SK-N-SH (cell line): Measurements from ENCODE around the gene CPEB2.

Experiments
- EP300 ChIP-seq, 2 experiments: IDR thresholded peaks; 2 replicates each; pipeline versions ENCODE4 v1.4.0 to v1.6.1; 2012; ENCODE audit warnings: borderline replicate concordance in 1 of 2, low read depth in 1 of 2, low read length in 1 of 2
- EZH2phosphoT487 ChIP-seq: fragments of 200-600 bp; sonication (generic); IDR thresholded peaks from 2 replicates; pipeline ENCODE4 v1.6.1; 2017; ENCODE audit warnings: low read depth, mixed run types, mild to moderate bottlenecking, antibody characterized with exemption, moderate library complexity, borderline replicate concordance
- FOSL2 ChIP-seq: IDR thresholded peaks from 2 replicates; pipeline ENCODE4 v1.4.0; 2012; ENCODE audit warnings: low read depth, mild to moderate bottlenecking, moderate library complexity, borderline replicate concordance
- GABPA ChIP-seq: IDR thresholded peaks from 2 replicates; pipeline ENCODE4 v1.4.0; 2012; ENCODE audit warnings: low read depth, mild to moderate bottlenecking
- NRF1 ChIP-seq: IDR thresholded peaks from 2 replicates; pipeline ENCODE4 v1.6.1; 2012; ENCODE audit warnings: low read depth, mild to moderate bottlenecking, low read length
- POLR2AphosphoS5 ChIP-seq: IDR thresholded peaks from 2 replicates; pipeline ENCODE4 v1.6.1; 2012; ENCODE audit warnings: low read depth, low read length
- RAD21 ChIP-seq: IDR thresholded peaks from 2 replicates; pipeline ENCODE4 v1.6.1; 2012; ENCODE audit warnings: mild to moderate bottlenecking, low read length
- TF ChIP-seq, protein P1 (sequence below): fragments of 200-600 bp; sonication (generic); IDR thresholded peaks from 2 replicates; pipeline ENCODE4 v1.6.1; 2017; ENCODE audit warnings: antibody characterized with exemption, mild to moderate bottlenecking, moderate library complexity
- TF ChIP-seq, protein P2 (sequence below): IDR thresholded peaks from 2 replicates; pipeline ENCODE4 v1.6.1; 2012; ENCODE audit warnings: mild to moderate bottlenecking, low read depth, low read length, moderate library complexity

DNA sequence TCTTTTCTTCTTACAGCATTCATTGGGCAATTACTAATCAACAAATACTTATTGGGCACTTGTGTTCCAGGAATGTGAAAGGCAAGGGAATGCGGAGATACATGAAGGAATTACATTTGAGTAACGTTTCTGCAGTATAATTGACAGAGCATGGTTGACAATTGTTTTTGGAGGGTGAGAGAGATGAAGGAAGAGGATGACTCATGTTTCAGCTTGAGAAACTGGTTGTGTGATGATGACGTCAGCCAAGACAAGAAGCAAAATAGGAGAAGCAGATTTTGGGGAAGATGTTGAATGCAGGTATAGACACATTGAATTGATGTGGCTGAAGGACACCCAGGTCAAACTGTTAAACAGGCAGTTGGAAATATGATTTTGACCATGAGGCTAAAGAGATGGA lies 8.0 kb upstream of the CPEB2 start:
- TF ChIP-seq GABPA (no peak), POLR2AphosphoS5 (no peak), NRF1 (no peak), FOSL2 (no peak), EZH2phosphoT487 (no peak), EP300 (IDR thresholded peaks at IDR 0.05; ENCODE audit: borderline replicate concordance in 1 of 2, low read depth in 1 of 2, low read length in 1 of 2) (no peak), RAD21 (no peak)
- TF ChIP-seq, protein P1, sequence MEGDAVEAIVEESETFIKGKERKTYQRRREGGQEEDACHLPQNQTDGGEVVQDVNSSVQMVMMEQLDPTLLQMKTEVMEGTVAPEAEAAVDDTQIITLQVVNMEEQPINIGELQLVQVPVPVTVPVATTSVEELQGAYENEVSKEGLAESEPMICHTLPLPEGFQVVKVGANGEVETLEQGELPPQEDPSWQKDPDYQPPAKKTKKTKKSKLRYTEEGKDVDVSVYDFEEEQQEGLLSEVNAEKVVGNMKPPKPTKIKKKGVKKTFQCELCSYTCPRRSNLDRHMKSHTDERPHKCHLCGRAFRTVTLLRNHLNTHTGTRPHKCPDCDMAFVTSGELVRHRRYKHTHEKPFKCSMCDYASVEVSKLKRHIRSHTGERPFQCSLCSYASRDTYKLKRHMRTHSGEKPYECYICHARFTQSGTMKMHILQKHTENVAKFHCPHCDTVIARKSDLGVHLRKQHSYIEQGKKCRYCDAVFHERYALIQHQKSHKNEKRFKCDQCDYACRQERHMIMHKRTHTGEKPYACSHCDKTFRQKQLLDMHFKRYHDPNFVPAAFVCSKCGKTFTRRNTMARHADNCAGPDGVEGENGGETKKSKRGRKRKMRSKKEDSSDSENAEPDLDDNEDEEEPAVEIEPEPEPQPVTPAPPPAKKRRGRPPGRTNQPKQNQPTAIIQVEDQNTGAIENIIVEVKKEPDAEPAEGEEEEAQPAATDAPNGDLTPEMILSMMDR, result no peak
- TF ChIP-seq, protein P2, sequence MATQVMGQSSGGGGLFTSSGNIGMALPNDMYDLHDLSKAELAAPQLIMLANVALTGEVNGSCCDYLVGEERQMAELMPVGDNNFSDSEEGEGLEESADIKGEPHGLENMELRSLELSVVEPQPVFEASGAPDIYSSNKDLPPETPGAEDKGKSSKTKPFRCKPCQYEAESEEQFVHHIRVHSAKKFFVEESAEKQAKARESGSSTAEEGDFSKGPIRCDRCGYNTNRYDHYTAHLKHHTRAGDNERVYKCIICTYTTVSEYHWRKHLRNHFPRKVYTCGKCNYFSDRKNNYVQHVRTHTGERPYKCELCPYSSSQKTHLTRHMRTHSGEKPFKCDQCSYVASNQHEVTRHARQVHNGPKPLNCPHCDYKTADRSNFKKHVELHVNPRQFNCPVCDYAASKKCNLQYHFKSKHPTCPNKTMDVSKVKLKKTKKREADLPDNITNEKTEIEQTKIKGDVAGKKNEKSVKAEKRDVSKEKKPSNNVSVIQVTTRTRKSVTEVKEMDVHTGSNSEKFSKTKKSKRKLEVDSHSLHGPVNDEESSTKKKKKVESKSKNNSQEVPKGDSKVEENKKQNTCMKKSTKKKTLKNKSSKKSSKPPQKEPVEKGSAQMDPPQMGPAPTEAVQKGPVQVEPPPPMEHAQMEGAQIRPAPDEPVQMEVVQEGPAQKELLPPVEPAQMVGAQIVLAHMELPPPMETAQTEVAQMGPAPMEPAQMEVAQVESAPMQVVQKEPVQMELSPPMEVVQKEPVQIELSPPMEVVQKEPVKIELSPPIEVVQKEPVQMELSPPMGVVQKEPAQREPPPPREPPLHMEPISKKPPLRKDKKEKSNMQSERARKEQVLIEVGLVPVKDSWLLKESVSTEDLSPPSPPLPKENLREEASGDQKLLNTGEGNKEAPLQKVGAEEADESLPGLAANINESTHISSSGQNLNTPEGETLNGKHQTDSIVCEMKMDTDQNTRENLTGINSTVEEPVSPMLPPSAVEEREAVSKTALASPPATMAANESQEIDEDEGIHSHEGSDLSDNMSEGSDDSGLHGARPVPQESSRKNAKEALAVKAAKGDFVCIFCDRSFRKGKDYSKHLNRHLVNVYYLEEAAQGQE, result no peak
